Parathyroid adenoma (tissue), 2 donors: ENCODE data around the gene HPSE.
A peak's percentile ranks its signal among the peaks of the same experiment; 100 is the strongest.

Experiments
- H2AFZ ChIP-seq: fragments of 300-600 bp; sonication (generic); one replicate; pipeline ENCODE4 v1.7.0; 2017; ENCODE audit warnings: antibody characterized with exemption, mild to moderate bottlenecking
- H3K27ac ChIP-seq: fragments of 300-600 bp; sonication (generic); one replicate; pipeline ENCODE4 v1.7.0; 2017
- H3K27me3 ChIP-seq: fragments of 300-600 bp; sonication (generic); one replicate; pipeline ENCODE4 v1.7.0; 2017; ENCODE audit warnings: low read length; ENCODE audit not compliant: control insufficient read depth, insufficient read depth
- H3K36me3 ChIP-seq: fragments of 300-600 bp; sonication (generic); one replicate; pipeline ENCODE4 v1.7.0; 2017; ENCODE audit warnings: low read length; ENCODE audit not compliant: control insufficient read depth, insufficient read depth
- H3K4me1 ChIP-seq: fragments of 300-600 bp; sonication (generic); one replicate; pipeline ENCODE4 v1.7.0; 2017; ENCODE audit warnings: control low read depth
- H3K4me2 ChIP-seq: fragments of 300-600 bp; sonication (generic); one replicate; pipeline ENCODE4 v1.7.0; 2017; ENCODE audit warnings: low read length
- H3K4me3 ChIP-seq: fragments of 300-600 bp; sonication (generic); one replicate; pipeline ENCODE4 v1.7.0; 2017; ENCODE audit warnings: low read depth, low read length
- H3K79me2 ChIP-seq: fragments of 300-600 bp; sonication (generic); one replicate; pipeline ENCODE4 v1.7.0; 2017; ENCODE audit warnings: control low read depth
- H3K9ac ChIP-seq: fragments of 300-600 bp; sonication (generic); one replicate; pipeline ENCODE4 v1.7.0; 2017; ENCODE audit warnings: mild to moderate bottlenecking
- H3K9me3 ChIP-seq: fragments of 300-600 bp; sonication (generic); one replicate; pipeline ENCODE4 v1.7.0; 2017; ENCODE audit warnings: low read length; ENCODE audit not compliant: control insufficient read depth
- TF ChIP-seq, protein P1 (sequence below): fragments of 300-600 bp; sonication (generic); IDR thresholded peaks from one replicate; pipeline ENCODE4 v1.7.0; 2017; ENCODE audit warnings: antibody characterized with exemption, mild to moderate bottlenecking
- donor health status: primary hyperparathyroidism.

Gene HPSE

GRCh38 chr4:83285055-83285407 lies 49.6 kb downstream of the HPSE start:
- Histone ChIP-seq H3K36me3 (no peaks in the 10 kb centered on the region), H3K4me1 (peaks cover 3% of the 10 kb centered on the region), H3K9me3 (no peaks in the 10 kb centered on the region), H2AFZ (peak overlapping the region; percentile 88), H3K27ac (peak overlapping the region; percentile 76), H3K27me3 (no peaks in the 10 kb centered on the region), H3K79me2 (no peaks in the 10 kb centered on the region), H3K9ac (no peak overlapping the region), H3K4me3 (peak overlapping the region; percentile 77), H3K4me2 (peak overlapping the region; percentile 75)
- TF ChIP-seq, protein P1, sequence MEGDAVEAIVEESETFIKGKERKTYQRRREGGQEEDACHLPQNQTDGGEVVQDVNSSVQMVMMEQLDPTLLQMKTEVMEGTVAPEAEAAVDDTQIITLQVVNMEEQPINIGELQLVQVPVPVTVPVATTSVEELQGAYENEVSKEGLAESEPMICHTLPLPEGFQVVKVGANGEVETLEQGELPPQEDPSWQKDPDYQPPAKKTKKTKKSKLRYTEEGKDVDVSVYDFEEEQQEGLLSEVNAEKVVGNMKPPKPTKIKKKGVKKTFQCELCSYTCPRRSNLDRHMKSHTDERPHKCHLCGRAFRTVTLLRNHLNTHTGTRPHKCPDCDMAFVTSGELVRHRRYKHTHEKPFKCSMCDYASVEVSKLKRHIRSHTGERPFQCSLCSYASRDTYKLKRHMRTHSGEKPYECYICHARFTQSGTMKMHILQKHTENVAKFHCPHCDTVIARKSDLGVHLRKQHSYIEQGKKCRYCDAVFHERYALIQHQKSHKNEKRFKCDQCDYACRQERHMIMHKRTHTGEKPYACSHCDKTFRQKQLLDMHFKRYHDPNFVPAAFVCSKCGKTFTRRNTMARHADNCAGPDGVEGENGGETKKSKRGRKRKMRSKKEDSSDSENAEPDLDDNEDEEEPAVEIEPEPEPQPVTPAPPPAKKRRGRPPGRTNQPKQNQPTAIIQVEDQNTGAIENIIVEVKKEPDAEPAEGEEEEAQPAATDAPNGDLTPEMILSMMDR = no peak

DNA sequence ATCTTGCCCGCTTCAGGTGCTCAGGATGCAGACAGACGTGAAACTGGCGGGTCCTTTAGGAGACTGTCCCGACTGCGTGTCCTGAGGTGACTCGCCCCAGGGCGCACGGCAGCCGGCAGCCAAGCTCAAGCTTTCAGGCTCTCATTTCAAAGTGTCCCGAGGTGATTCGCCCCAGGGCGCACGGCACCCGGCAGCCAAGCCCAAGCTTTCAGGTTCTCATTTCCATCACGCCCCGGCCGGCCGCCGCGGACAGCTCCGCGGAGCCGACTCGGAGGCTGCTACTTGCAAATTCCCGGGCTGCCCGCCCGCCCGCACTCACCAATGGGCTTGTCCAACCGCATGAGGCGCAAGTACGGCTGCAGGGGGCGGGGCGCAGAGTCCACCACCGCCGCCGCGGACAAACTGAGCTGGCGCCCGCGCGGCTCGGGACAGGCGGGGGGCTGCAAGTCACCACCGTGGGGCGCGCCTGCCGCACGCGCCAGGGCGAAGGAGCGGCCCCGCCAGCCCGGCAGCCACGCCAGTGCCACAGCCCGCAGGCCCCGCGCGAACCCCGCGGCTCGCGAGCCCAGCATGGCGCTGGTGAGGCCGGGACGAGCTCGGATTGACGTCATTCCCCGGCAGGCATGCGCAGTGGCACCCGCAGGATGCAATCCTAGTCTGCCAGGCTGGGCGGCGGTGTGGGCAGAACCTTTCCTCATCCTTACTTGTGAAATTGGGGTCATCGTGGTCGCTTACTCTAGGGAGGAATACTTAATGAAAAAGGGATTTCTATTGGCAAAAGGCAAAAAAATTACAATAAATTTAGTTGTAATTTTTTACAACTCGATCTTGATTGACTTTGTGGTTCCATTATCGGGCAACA lies 50.2 kb downstream of the HPSE start, which contains the start of gene COQ2:
Gene COQ2 (minus strand): TSS at position 606 of the 862 bp plus-strand sequence. CDS start 34 bp downstream, at position 572.
- TF ChIP-seq, protein P1 = peak; percentile 30
- no peak within 1 kb of the TSS for H3K9ac ChIP-seq
- no peaks in the 10 kb centered on the region for H3K27me3 ChIP-seq
- H2AFZ ChIP-seq = peak within 1 kb of the TSS; percentile 88
- H3K36me3 ChIP-seq = no peaks in the 10 kb centered on the region
- H3K4me3 ChIP-seq = peak within 1 kb of the TSS; percentile 77
- H3K9me3 ChIP-seq = no peaks in the 10 kb centered on the region
- H3K4me2 ChIP-seq = peak within 1 kb of the TSS; percentile 75
- H3K27ac ChIP-seq = peak within 1 kb of the TSS; percentile 76
- H3K4me1 ChIP-seq = peaks cover 3% of the 10 kb centered on the region
- no peaks in the 10 kb centered on the region for H3K79me2 ChIP-seq

DNA sequence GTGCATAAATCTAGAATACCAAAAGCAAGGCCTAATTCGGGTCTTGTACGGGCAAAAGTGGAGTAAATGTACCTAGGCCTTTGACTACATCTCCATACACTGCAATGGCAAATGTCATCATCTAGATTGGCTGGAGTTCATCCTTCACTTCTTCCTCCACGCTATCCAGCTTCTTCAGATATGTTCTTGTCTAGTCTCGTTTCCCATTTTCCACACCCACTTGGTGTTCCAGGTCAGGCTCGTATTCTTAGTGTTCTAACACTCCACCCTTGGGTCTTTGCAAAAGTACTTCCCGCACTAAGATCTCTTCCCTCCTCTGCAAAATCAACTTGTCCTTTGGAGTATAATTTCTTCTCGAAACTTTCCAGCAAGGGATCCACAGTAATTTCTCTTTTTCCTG lies 51.5 kb downstream of the HPSE start:
- H3K79me2 ChIP-seq = no peaks in the 10 kb centered on the region
- TF ChIP-seq, protein P1 = no peak
- H3K9me3 ChIP-seq = no peaks in the 10 kb centered on the region
- no peak overlapping the region for H3K27ac ChIP-seq
- no peaks in the 10 kb centered on the region for H3K36me3 ChIP-seq
- no peaks in the 10 kb centered on the region for H3K27me3 ChIP-seq
- H3K9ac ChIP-seq = no peak overlapping the region
- peaks cover 3% of the 10 kb centered on the region for H3K4me1 ChIP-seq
- no peak overlapping the region for H2AFZ ChIP-seq
- H3K4me2 ChIP-seq = no peak overlapping the region
- H3K4me3 ChIP-seq = no peak overlapping the region

GRCh38 chr4:83282049-83282535 lies 52.6 kb downstream of the HPSE start:
- Histone ChIP-seq H3K36me3 (no peaks in the 10 kb centered on the region), H3K4me2 (no peak overlapping the region), H3K4me1 (peaks cover 3% of the 10 kb centered on the region), H3K9me3 (no peaks in the 10 kb centered on the region), H2AFZ (no peak overlapping the region), H3K27me3 (no peaks in the 10 kb centered on the region), H3K9ac (no peak overlapping the region), H3K4me3 (no peak overlapping the region), H3K27ac (no peak overlapping the region), H3K79me2 (no peaks in the 10 kb centered on the region)
- TF ChIP-seq, protein P1 = peak; percentile 58
